HUES48 (cell line): Measurements from ENCODE around the gene PURA.

Source experiments
- H3K27ac ChIP-seq: one replicate; pipeline ENCODE4 v1.7.0; 2013; ENCODE audit warnings: low read depth, low read length, inconsistent platforms
- H3K27me3 ChIP-seq: 2 replicates; pipeline ENCODE4 v1.6.1; 2013; ENCODE audit warnings: mild to moderate bottlenecking, low read length; ENCODE audit not compliant: control insufficient read depth, insufficient read depth
- H3K36me3 ChIP-seq: 2 replicates; pipeline ENCODE4 v1.6.1; 2013; ENCODE audit warnings: low read length; ENCODE audit not compliant: control insufficient read depth, insufficient read depth
- H3K4me1 ChIP-seq: 2 replicates; pipeline ENCODE4 v1.6.1; 2013; ENCODE audit warnings: mild to moderate bottlenecking, low read length; ENCODE audit not compliant: control insufficient read depth, insufficient read depth
- H3K4me3 ChIP-seq: 2 replicates; pipeline ENCODE4 v1.5.1; 2013; ENCODE audit warnings: mild to moderate bottlenecking, low read depth, low read length
- H3K9ac ChIP-seq: 2 replicates; pipeline ENCODE4 v1.6.1; 2013; ENCODE audit warnings: mild to moderate bottlenecking, low read depth, low read length, moderate library complexity
- H3K9me3 ChIP-seq: 2 replicates; pipeline ENCODE4 v1.6.1; 2013; ENCODE audit warnings: low read length; ENCODE audit not compliant: control insufficient read depth, insufficient read depth

Gene PURA

DNA sequence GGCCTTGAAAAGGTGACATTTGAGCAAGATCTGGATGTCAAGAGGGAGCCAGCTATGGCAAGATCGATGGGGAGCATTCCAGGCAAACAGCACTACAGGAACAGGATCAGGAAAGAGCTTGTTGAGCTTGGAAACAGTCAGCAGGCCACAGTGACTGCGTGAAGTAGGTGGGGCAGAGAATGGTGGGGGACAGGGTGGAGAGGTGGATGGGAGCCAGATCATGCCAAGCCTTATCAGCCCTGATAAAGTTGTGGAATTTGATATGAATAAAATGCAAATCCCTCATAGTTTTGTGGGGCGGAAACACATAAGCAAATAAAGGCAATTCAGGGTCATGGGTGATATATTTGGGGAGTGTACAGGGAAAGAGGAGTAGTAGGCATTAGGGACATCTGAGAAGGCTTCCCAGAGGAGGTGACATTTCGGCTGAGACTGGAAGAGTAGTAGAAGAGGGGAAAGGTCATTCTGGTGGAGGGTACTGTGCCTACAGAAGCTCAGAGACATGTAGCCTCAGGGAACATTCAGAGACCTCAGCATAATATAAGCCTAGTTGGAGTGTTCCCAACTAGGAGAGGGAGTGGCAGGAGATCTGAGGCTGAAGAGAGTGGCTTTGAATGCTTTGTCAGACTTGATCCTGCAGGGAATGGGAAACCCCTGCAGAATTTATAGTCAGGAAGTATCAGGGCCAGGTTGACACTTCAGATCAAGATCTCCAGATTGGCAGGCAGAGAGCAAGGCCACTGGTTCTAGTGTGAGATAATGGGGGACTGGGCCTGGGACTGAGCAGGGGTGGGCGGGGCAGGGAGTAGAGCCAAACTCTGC, 51.4 kb downstream of the PURA start:
- Histone ChIP-seq H3K36me3 (no peaks in the 10 kb centered on the region), H3K4me3 (no peak overlapping the region), H3K9ac (no peak overlapping the region), H3K27ac (no peak overlapping the region), H3K4me1 (no peaks in the 10 kb centered on the region), H3K9me3 (no peaks in the 10 kb centered on the region), H3K27me3 (no peaks in the 10 kb centered on the region)

DNA sequence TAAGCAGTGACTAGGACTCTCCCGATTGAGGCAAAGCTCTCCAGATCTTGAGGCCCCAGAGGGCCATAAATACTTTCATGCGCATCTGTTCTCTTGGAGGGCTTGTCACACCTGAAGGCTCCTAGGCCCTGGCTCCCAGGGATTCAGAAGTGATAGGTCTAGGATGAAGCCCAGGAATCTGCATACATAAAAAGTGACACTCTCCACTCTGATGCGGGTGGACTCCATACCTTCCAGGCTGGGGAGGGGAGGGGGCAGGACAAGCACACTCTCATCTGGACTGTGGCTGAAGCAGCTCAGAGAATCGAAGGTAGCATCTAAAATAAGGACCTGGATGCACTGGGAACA, 52.0 kb downstream of the PURA start:
- H3K27ac ChIP-seq = no peak overlapping the region
- no peaks in the 10 kb centered on the region for H3K4me1 ChIP-seq
- no peak overlapping the region for H3K9ac ChIP-seq
- no peaks in the 10 kb centered on the region for H3K36me3 ChIP-seq
- H3K27me3 ChIP-seq = no peaks in the 10 kb centered on the region
- no peaks in the 10 kb centered on the region for H3K9me3 ChIP-seq
- no peak overlapping the region for H3K4me3 ChIP-seq

DNA sequence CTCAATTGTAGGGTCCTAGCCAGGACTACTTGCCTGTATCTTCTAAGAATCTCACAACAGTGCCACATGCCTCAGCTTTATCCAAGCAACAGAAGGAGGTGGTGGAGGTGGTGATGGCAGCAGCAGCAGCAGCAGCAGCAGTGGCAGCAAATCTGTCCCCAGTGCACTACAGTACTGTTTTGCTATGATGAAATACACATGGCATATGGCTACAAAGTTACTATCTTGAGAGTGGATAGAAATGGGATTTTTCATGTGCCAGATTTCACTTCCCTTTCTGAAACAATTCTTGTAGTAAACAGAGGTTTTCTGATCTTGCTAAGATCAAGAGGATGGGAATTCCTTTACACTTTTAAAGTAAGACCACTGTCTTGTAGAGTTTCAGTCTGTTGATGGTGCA, 53.0 kb downstream of the PURA start:
- Histone ChIP-seq H3K4me1 (no peaks in the 10 kb centered on the region), H3K27ac (no peak overlapping the region), H3K36me3 (no peaks in the 10 kb centered on the region), H3K4me3 (no peak overlapping the region), H3K9me3 (no peaks in the 10 kb centered on the region), H3K9ac (no peak overlapping the region), H3K27me3 (no peaks in the 10 kb centered on the region)

DNA sequence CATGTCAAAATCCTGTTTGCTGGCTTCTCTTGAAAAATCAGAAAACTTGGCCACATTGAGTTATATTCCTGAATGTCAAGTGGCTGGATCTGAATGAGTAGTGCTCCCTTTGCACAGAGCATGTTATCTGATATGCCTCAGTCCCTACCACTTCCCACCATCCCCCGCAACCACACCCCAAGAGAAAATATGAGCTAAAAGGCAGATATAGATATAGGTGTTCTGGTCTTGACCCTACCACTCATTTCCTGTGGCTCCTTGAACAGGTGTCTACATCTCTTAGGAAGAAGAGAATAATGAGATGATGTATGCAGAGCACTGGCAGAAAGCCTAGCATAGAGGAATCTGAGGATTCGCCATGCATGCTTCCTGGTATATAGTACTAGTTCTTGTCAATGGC, 54.5 kb downstream of the PURA start:
- no peaks in the 10 kb centered on the region for H3K9me3 ChIP-seq
- H3K4me1 ChIP-seq = no peaks in the 10 kb centered on the region
- H3K27ac ChIP-seq = no peak overlapping the region
- H3K36me3 ChIP-seq = no peaks in the 10 kb centered on the region
- no peaks in the 10 kb centered on the region for H3K27me3 ChIP-seq
- H3K4me3 ChIP-seq = no peak overlapping the region
- H3K9ac ChIP-seq = no peak overlapping the region

DNA sequence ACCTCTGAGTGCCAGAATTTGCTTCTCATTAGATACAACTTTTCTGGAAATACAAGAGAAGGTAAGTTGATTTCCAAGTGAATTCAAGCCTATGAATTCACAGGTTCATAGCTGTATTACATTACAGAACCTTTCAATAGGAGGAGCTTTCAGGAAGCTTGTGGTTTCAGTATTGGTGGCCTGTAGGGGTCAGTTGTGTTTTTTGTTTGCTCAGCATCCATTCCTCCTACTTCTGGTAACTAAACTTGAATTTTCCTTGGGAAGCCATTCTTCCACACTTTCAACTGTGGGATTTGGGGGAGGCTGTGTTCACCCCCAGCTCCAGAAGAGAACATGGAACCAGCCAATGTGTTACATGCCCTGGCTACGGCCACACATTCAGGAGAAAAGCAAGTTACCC, 55.5 kb downstream of the PURA start:
- Histone ChIP-seq H3K4me3 (no peak overlapping the region), H3K36me3 (no peaks in the 10 kb centered on the region), H3K9me3 (no peaks in the 10 kb centered on the region), H3K27me3 (no peaks in the 10 kb centered on the region), H3K4me1 (peaks cover 2% of the 10 kb centered on the region; the same call in 1 of the 2 replicates), H3K9ac (no peak overlapping the region), H3K27ac (no peak overlapping the region)

DNA sequence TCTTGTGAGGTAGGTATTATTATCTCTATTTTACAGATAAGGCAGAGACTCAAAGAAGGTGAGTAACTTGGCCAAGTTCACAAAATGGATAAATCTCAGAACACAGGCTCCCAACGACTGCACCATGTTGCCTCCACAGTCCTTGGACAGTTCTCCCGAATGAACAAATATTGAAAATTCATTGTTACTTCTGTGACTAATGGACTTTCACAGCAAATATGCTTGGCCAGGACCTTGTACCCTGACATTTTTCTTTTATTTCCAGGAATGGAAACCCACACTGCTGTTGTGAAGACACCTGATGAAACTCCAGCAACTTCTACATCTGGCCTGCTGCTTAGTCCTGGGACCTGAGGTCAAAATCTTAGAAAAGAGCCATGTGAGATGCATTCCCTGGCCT, 58.6 kb downstream of the PURA start:
- H3K4me1 ChIP-seq = peaks cover 7% of the 10 kb centered on the region
- H3K27ac ChIP-seq = no peak overlapping the region
- no peaks in the 10 kb centered on the region for H3K27me3 ChIP-seq
- no peak overlapping the region for H3K9ac ChIP-seq
- no peaks in the 10 kb centered on the region for H3K36me3 ChIP-seq
- H3K9me3 ChIP-seq = no peaks in the 10 kb centered on the region
- no peak overlapping the region for H3K4me3 ChIP-seq

DNA sequence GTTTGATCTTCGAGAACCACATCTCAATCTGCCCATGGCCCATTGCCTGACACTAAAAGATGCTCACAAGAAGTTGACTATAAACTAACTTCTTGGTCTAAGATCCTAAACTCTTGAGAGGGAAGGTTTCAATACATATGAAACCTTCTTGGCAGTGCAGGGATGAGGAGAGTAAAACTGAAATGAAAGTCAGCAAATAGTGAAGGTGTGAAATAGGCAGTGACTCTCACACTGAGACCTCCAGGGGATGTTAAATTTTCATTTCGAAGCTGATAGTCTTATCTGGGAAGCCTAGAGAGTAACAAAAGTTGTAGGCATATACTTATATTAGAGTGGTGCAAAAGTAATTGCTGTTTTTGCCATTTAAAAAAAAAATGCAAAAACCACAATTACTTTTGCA, 60.1 kb downstream of the PURA start:
- H3K4me3 ChIP-seq = no peak overlapping the region
- H3K9ac ChIP-seq = no peak overlapping the region
- H3K27me3 ChIP-seq = no peaks in the 10 kb centered on the region
- H3K27ac ChIP-seq = no peak overlapping the region
- peaks cover 7% of the 10 kb centered on the region for H3K4me1 ChIP-seq
- H3K36me3 ChIP-seq = no peaks in the 10 kb centered on the region
- no peaks in the 10 kb centered on the region for H3K9me3 ChIP-seq

DNA sequence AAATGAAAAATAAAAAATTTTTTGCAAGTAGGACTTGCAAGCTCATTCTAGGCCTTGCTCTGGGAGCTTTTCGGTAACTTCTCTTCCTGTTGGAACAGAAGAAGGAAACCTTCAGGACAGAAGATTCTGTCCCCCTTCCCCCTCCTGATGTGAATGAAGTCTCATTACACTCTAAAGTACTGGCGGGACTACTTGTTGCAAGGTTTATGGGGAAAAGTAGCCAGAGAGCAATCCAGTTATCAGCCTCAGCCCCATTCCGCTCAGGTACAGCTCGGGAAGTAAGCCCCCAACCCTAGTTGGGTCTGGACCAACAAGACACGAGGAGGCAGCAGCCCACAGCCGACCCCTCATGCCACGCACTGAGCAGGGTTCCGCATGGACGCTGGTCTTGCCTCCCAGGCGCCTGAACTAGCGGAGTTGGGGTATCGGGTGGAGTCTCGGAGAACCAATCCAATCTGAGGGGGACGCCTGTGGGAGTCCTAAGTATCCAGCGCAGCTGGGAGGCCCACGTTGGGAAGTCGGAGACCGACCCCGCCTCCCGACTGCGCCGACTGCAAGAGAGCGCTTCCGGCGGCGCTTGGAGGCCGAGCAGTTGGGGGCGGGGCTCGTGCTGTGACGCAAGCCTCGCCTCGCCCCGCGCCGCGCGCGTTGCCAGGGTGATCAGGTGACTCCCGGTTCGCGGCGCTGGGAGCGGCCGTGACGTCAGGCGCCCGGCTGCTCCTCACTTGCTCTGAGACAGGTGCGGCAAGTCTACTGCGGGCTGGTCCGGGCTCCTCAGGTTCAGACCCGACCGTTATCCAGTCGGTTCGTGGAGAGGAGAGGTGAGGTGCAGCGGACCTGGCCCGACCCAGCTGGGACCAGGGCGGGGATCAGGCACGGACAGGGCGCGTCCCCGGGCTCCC, 60.8 kb downstream of the PURA start, which contains the start of gene CYSTM1:
Gene CYSTM1, plus strand, starts transcription at position 724 of the 902 bp plus-strand sequence. CDS start 19,278 bp downstream, outside the sequence.
- H3K9ac ChIP-seq = peak within 1 kb of the TSS; percentile 65
- no peaks in the 10 kb centered on the region for H3K36me3 ChIP-seq
- peaks cover 7% of the 10 kb centered on the region for H3K4me1 ChIP-seq
- H3K27me3 ChIP-seq = no peaks in the 10 kb centered on the region
- no peaks in the 10 kb centered on the region for H3K9me3 ChIP-seq
- peak within 1 kb of the TSS; percentile 91 for H3K27ac ChIP-seq
- peak within 1 kb of the TSS; percentile 81 for H3K4me3 ChIP-seq
